GM20000 (cell line): ENCODE results near the gene RPS19BP1.

Experiments
- DNase-seq: peaks from one replicate; pipeline ENCODE4 v3.0.0; 2012; ENCODE audit warnings: low spot score
- CTCF ChIP-seq: IDR thresholded peaks from 2 replicates; pipeline ENCODE4 v1.5.1; 2012; ENCODE audit warnings: mild to moderate bottlenecking, control low read depth; ENCODE audit errors: extremely low read depth, missing control alignments

RPS19BP1 gene

GRCh38 chr22:39497429-39497828, 35.1 kb downstream of the RPS19BP1 start:
- TF ChIP-seq CTCF = no peak
- DNase-seq = no peak

GRCh38 chr22:39496131-39496838, 36.3 kb downstream of the RPS19BP1 start:
- peak; percentile 58 for TF ChIP-seq CTCF
- DNase-seq = no peak

- no peak for DNase-seq
- TF ChIP-seq CTCF = no peak
Measured at GRCh38 chr22:39494471-39495120, 38.0 kb downstream of the RPS19BP1 start.

GRCh38 chr22:39493759-39494158, 38.8 kb downstream of the RPS19BP1 start:
- no peak for TF ChIP-seq CTCF
- no peak for DNase-seq

- no peak for DNase-seq
- TF ChIP-seq CTCF = no peak
Measured at GRCh38 chr22:39492186-39492585, 40.4 kb downstream of the RPS19BP1 start.

- no peak for TF ChIP-seq CTCF
- no peak for DNase-seq
Measured at GRCh38 chr22:39491696-39492095, 40.9 kb downstream of the RPS19BP1 start.

- TF ChIP-seq CTCF = no peak
- DNase-seq = no peak
Measured at GRCh38 chr22:39490966-39491680, 41.4 kb downstream of the RPS19BP1 start.
